Rectal smooth muscle tissue (tissue), 1 donor: ENCODE results near the gene CD274.
"Not testable (repeated sequence)": the region's sequence is repeated elsewhere in the genome, so short reads cannot be mapped to it uniquely, and the experiment has no call there.

Experiments used
- H3K27ac ChIP-seq: one replicate; pipeline ENCODE4 v1.7.0; 2013; ENCODE audit warnings: low read depth, low read length, inconsistent platforms
- H3K27me3 ChIP-seq: one replicate; pipeline ENCODE4 v1.7.0; 2013; ENCODE audit warnings: low read length; ENCODE audit not compliant: control insufficient read depth, insufficient read depth
- H3K36me3 ChIP-seq: one replicate; pipeline ENCODE4 v1.7.0; 2013; ENCODE audit warnings: low read length; ENCODE audit not compliant: control insufficient read depth, insufficient read depth
- H3K4me1 ChIP-seq: one replicate; pipeline ENCODE4 v1.7.0; 2013; ENCODE audit warnings: low read length; ENCODE audit not compliant: control insufficient read depth, insufficient read depth
- H3K4me3 ChIP-seq: one replicate; pipeline ENCODE4 v1.7.0; 2013; ENCODE audit warnings: low read length
- H3K9ac ChIP-seq: one replicate; pipeline ENCODE4 v1.7.0; 2013; ENCODE audit warnings: low read length

CD274 gene

DNA sequence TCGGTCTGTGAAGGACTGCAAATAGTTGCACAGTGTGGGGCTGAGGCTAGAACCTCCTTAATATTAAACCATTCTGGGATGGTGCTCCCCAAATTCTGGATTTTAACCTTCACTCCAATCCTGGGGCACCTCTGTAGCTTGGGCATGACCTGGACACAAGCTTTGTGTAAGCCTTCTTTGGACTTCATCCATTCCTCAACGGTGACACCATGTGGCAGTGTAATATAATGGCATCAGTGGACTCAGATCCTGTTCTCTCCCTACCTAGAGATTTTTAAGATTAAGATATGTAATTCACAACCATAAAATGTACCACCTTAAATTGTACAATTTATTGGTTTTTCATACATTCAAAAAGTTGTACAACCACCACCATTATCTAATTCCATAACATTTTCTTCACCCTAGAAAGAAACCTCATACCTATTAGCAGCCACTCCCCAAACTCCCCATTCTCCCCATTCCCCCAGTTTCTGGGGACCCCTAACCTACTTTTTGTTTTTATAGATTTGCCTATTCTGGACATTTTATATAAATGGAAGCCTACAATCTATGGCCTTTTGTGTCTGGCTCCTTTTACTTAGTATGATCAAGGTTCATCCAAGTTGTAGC lies 7.8 kb upstream of the CD274 start:
- Histone ChIP-seq H3K36me3 (no peaks in the 10 kb centered on the region), H3K4me3 (no peak overlapping the region), H3K9ac (no peak overlapping the region), H3K27me3 (no peaks in the 10 kb centered on the region), H3K27ac (no peak overlapping the region), H3K4me1 (peaks cover 3% of the 10 kb centered on the region)

DNA sequence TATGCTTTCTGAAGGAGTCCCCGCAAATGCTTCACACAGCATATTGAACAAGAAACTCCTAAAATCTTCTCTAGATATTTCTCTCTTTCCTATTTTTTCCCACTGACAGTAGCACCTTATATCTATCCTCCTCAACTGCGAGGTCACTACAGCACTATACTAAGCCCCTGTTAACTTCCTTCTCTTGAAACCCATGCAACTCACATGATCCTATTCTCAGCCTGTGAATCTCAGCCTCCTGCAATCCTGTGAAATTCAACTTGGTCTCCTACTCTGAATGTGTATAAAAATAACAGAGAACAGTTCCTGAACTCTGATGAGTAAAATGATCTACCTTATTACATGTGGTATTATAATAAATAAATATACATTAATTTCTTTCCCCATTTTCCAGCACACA lies 6.5 kb upstream of the CD274 start:
- Histone ChIP-seq H3K4me3 (no peak overlapping the region), H3K27ac (no peak overlapping the region), H3K36me3 (no peaks in the 10 kb centered on the region), H3K27me3 (no peaks in the 10 kb centered on the region), H3K9ac (no peak overlapping the region), H3K4me1 (no peaks in the 10 kb centered on the region)

DNA sequence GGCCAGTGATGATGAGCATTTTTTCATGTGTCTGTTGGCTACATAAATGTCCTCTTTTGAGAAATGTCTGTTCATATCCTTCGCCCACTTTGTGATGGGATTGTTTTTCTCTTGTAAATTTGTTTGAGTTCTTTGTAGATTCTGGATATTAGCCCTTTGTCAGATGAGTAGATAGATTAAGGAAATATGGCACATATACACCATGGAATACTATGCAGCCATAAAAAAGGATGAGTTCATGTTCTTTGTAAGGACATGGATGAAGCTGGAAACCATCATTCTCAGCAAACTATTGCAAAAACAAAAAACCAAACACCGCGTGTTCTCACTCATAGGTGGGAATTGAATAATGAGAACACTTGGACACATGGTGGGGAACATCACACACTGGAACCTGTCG lies 5.2 kb upstream of the CD274 start:
- H3K27ac ChIP-seq, H3K36me3 ChIP-seq, H3K4me3 ChIP-seq, H3K9ac ChIP-seq, H3K4me1 ChIP-seq, H3K27me3 ChIP-seq: not testable (repeated sequence)

DNA sequence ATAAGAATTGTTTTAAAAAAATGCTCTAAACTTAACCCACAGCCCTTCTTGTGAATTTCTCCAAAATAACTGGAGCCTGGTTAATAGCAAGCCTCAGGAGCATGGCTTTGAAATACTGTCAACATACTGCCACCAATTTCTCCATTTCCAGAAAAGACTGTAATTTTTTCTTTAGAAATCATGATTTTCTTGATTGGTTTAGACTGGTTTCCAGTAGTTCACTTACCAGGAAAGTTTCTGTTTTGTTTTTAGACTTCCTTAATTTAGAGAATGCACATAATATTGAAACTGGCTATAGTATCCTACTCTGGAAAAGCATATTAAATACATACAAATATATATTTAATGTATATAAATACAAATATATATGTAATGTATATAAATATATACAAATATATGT lies 4.5 kb upstream of the CD274 start:
- Histone ChIP-seq H3K9ac (no peak overlapping the region), H3K4me1 (peaks cover under 1% of the 10 kb centered on the region), H3K36me3 (no peaks in the 10 kb centered on the region), H3K27ac (no peak overlapping the region), H3K27me3 (no peaks in the 10 kb centered on the region), H3K4me3 (no peak overlapping the region)

DNA sequence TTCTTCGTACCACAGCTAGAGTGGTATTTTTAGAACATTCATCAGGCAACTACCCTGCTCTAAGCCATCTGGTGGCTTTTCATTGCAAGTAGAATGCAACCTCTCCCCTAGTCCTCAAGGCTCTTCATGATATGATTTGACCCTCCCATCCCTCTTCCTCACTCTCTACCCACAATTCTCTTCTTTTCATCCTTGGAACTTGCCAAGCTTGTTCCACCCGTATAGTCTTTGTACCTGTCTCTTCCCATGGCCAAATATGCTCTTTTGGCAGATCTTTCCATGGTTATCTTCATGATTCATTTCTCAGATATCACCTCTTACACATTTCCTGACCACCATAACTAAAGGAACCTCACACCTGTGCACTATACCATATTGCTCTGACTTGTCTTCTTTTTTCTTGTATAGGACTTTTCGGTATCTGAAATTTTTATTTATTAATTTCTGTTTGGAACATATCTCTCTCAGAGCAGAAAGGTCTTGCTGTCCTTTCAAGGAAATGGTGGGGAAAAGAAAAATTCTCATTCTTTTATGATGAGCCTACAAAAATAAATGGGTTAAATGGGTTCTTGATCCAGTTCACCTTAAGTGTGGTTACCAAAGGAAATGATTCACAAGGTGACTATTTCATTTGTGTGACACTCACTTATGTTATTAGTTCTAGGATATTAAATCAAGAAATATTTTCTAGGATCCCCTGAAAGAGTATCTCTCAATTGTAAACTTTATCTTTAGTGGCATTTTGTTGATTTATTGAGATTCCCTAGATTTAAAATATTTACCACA lies 3.7 kb upstream of the CD274 start:
- no peaks in the 10 kb centered on the region for H3K27me3 ChIP-seq
- H3K9ac ChIP-seq, result no peak overlapping the region
- peaks cover 2% of the 10 kb centered on the region for H3K4me1 ChIP-seq
- H3K36me3 ChIP-seq, result no peaks in the 10 kb centered on the region
- H3K27ac ChIP-seq, result no peak overlapping the region
- no peak overlapping the region for H3K4me3 ChIP-seq

DNA sequence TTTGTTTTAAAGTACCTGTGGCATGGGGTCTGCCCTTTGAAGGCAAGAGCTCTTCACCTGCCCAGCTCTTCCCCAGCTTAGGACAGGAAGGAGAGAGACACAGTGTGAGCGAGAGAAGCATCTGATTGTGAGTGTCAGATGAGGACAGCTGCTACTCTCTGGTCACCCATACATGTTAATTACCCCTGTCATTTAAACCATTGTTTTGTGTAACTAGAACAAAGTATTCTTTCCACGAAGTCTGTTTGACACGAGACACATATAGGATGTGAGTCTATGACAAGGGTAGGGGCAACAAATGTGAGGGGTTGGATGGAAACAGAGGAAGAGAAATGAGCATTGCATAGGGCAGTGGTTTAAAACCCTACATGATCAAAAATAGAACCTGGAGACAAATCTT lies 3.0 kb upstream of the CD274 start:
- Histone ChIP-seq H3K36me3 (no peaks in the 10 kb centered on the region), H3K4me3 (no peak overlapping the region), H3K4me1 (peaks cover 2% of the 10 kb centered on the region), H3K9ac (no peak overlapping the region), H3K27me3 (no peaks in the 10 kb centered on the region), H3K27ac (no peak overlapping the region)

DNA sequence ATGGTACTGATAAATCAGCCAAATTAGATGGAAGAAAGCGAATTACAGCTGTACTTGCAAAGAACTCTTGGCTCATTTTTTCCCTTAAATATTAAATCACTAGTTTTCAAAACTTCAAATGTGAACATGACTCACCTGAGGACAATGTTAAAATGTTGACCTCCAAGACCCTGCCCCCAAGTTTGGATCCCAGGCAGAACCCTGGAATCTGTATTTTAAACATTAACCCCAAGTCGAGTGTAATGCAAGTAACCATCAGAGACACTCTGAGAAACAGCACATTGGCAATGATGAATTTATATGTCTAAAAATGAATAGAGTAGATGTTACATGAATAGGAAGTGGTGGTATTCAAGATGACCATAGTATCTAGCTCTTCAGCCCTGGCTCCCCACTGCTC lies 2.3 kb upstream of the CD274 start:
- no peaks in the 10 kb centered on the region for H3K36me3 ChIP-seq
- H3K4me3 ChIP-seq, result no peak overlapping the region
- peaks cover 2% of the 10 kb centered on the region for H3K4me1 ChIP-seq
- no peaks in the 10 kb centered on the region for H3K27me3 ChIP-seq
- no peak overlapping the region for H3K9ac ChIP-seq
- no peak overlapping the region for H3K27ac ChIP-seq

DNA sequence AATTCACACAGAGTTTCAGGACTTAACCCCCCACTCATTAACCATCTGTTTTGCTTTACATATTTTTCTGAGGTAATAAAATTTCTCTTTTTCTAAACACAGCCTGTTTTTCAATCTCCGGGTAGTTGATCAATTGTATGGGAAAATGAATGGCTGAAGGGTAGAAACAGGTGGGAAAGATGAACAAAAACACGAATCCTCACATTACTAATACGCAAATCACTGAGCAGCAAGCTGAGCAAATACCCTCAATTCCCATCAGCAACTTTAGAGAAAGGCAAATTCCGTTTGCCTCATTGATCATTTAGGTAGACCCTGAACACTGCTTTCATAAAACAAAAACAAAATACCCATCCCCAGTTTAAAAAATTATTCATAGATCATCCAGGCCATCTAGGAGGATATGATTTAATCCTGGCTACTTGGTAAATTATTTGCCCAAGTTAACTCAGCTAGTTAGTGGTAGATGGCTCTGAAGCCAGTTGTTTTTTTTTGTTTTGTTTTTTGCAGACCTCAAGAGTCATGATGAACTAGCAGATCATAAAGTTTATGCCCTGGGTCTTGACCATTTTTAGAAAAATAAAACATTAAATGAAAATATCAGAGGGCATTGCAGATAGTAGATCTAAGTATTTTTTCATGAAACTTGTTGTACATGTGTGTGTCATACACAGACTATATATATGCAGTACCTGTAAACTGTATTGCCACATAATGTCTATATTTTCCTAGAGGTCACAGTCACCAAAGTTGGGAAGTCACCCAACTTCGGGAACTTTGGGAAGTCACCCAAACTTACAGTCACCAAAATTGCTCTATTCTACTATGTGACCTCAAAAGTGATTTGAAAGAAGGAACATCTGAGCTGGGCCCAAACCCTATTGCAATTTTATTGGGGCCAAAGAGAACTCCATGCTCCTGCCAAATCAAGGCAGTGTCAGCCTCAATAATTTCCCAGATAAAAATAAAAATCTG lies 1.6 kb upstream of the CD274 start:
- no peaks in the 10 kb centered on the region for H3K27me3 ChIP-seq
- peaks cover 2% of the 10 kb centered on the region for H3K4me1 ChIP-seq
- H3K36me3 ChIP-seq, result no peaks in the 10 kb centered on the region
- H3K27ac ChIP-seq, result no peak overlapping the region
- no peak overlapping the region for H3K9ac ChIP-seq
- H3K4me3 ChIP-seq, result no peak overlapping the region

DNA sequence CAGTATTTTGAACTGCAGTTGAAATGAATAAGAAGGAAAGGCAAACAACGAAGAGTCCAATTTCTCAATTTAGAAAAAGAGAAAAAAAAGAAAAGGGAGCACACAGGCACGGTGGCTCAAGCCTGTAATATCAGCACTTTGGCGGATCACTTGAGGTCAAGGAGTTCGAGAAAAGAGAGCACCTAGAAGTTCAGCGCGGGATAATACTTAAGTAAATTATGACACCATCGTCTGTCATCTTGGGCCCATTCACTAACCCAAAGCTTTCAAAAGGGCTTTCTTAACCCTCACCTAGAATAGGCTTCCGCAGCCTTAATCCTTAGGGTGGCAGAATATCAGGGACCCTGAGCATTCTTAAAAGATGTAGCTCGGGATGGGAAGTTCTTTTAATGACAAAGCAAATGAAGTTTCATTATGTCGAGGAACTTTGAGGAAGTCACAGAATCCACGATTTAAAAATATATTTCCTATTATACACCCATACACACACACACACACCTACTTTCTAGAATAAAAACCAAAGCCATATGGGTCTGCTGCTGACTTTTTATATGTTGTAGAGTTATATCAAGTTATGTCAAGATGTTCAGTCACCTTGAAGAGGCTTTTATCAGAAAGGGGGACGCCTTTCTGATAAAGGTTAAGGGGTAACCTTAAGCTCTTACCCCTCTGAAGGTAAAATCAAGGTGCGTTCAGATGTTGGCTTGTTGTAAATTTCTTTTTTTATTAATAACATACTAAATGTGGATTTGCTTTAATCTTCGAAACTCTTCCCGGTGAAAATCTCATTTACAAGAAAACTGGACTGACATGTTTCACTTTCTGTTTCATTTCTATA lies 602 bp upstream of the CD274 start:
- Histone ChIP-seq H3K36me3 (no peaks in the 10 kb centered on the region), H3K9ac (peak overlapping the region; percentile 21), H3K27ac (peak overlapping the region; percentile 66), H3K4me3 (peak overlapping the region; percentile 87), H3K27me3 (no peaks in the 10 kb centered on the region), H3K4me1 (peaks cover 2% of the 10 kb centered on the region)

DNA sequence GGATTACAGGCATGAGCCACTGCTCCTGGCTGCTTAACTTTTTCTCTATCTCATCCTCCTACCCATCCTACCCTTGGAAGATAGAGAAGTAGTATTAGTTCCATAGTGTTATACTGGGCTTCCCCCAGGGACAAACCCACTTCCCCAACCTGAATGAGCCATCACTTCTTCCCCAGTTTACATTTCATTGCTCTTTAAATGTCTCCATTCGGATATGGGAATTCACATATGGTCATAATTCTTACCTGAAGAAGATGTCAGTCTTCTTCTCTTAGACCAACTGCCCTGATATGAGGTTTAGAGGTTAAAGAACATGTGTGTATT lies 1.9 kb downstream of the CD274 start:
- Histone ChIP-seq H3K4me1 (peaks cover 2% of the 10 kb centered on the region), H3K27ac (no peak overlapping the region)

DNA sequence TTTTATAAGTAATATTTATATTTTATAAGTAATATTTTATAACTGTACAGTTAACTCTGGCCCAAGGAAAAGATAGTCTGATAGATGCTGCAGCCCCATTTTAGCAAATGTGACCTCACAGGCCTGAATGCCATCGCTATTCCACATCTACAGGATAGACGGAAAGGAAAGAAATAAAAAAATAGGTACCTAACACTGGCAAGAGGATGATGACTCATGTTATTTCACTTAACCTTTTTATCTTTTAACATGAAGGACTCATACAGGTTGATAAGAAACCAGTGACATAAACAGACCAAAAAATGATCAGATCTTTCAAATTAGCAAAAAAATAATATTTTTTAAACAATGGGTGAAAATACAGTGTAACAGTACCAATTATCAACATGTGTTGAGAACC lies 2.7 kb downstream of the CD274 start:
- H3K36me3 ChIP-seq, result no peaks in the 10 kb centered on the region

More for the DNA sequence above, 1.9 kb downstream of the CD274 start:
- no peak overlapping the region for H3K9ac ChIP-seq
- H3K36me3 ChIP-seq, result no peaks in the 10 kb centered on the region
- H3K27me3 ChIP-seq, result no peaks in the 10 kb centered on the region
- H3K4me3 ChIP-seq, result no peak overlapping the region

DNA sequence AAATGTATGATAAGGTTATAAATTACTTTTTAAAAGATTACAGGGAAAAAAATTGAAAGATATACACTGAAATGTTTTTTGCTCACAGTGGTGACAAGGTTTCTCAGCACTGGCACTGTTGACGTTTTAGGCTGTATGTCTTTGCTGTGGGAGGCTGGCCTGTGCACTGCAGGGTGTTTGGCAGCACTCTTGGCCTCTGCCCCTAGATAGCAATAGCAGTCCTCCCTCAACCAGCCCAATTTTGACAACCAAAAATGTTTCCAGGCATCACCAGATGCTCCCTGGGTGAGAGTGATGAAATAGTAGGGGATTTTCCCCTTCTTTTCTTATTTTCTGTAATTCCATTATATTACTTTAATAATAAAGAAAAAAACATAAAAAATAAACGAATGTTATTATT lies 3.3 kb downstream of the CD274 start:
- Histone ChIP-seq H3K36me3 (no peaks in the 10 kb centered on the region), H3K27me3 (no peaks in the 10 kb centered on the region), H3K4me3 (no peak overlapping the region), H3K9ac (no peak overlapping the region), H3K27ac (no peak overlapping the region), H3K4me1 (peaks cover 2% of the 10 kb centered on the region)

More for the DNA sequence above, 2.7 kb downstream of the CD274 start:
- Histone ChIP-seq H3K27ac (no peak overlapping the region), H3K27me3 (no peaks in the 10 kb centered on the region), H3K4me1 (peaks cover 2% of the 10 kb centered on the region), H3K4me3 (no peak overlapping the region), H3K9ac (no peak overlapping the region)
